Esophagus (tissue), 2 donors: Measurements from ENCODE around the gene SMIM15. TPM values are rescaled to one million over a fixed set of nuclear protein-coding genes. Genes with fewer than 3 reads are reported as not detected.

Experiments used
- H3K27ac ChIP-seq, 2 donors: one replicate each; pipeline ENCODE4 v1.5.1; 2013; ENCODE audit warnings: low read depth in 2 of 2, mild to moderate bottlenecking in 2 of 2, inconsistent platforms in 1 of 2, low read length in 1 of 2, moderate library complexity in 1 of 2
- H3K27me3 ChIP-seq, 2 donors: one replicate each; pipeline ENCODE4 v1.6.1; 2013; ENCODE audit warnings: low read length in 2 of 2, control low read depth in 1 of 2, mild to moderate bottlenecking in 1 of 2; ENCODE audit not compliant: insufficient read depth in 2 of 2, control insufficient read depth in 1 of 2
- H3K36me3 ChIP-seq, 2 donors: one replicate each; pipeline ENCODE4 v1.6.1; 2013; ENCODE audit warnings: low read length in 1 of 2; ENCODE audit not compliant: control insufficient read depth in 2 of 2, insufficient read depth in 2 of 2
- H3K4me1 ChIP-seq, 2 donors: one replicate each; pipeline ENCODE4 v1.6.1; 2013; ENCODE audit warnings: low read length in 1 of 2; ENCODE audit not compliant: control insufficient read depth in 2 of 2, insufficient read depth in 2 of 2
- H3K4me3 ChIP-seq, 2 donors: one replicate each; pipeline ENCODE4 v1.5.1; 2013; ENCODE audit warnings: low read length in 2 of 2, mild to moderate bottlenecking in 2 of 2, low read depth in 1 of 2, moderate library complexity in 1 of 2
- H3K9me3 ChIP-seq, 2 donors: one replicate each; pipeline ENCODE4 v1.6.1; 2013; ENCODE audit warnings: mild to moderate bottlenecking in 2 of 2, low read depth in 1 of 2, low read length in 1 of 2, moderate library complexity in 1 of 2; ENCODE audit not compliant: control insufficient read depth in 2 of 2, insufficient read depth in 1 of 2
- WGBS, 2 donors: extraction: QIAGEN DNeasy Blood & Tissue Kit; methylation state at CpG; one replicate each; pipeline ENCODE4 v1.1.7; 2013; 5-methylcytosine and 5-hydroxymethylcytosine counted together
- polyA plus RNA-seq, 2 donors: library from polyadenylated mRNA; stranded (reverse); fragments of 200-250 nt; gene quantifications; one replicate each; pipeline ENCODE4 v1.2.3, GENCODE V29; 2013
- donor health status: healthy with polysubstance abuse.
- donor health status: Bipolar disorder and iron deficiency.

Gene SMIM15
- polyA plus RNA-seq, 2 donors: 36.1 to 37.2 TPM

GRCh38 chr5:61139931-61140330, 22.3 kb downstream of the SMIM15 start:
- 94 to 95% methylated on average over 4 of the region's 4 CpGs for WGBS, 2 donors
- no peak overlapping the region for H3K4me3 ChIP-seq
- no peaks in the 10 kb centered on the region for H3K4me1 ChIP-seq
- H3K27ac ChIP-seq: no peak overlapping the region
- peaks cover 0 to 2% of the 10 kb centered on the region in 2 donors for H3K36me3 ChIP-seq
- H3K9me3 ChIP-seq: no peaks in the 10 kb centered on the region
- H3K27me3 ChIP-seq: no peaks in the 10 kb centered on the region

DNA sequence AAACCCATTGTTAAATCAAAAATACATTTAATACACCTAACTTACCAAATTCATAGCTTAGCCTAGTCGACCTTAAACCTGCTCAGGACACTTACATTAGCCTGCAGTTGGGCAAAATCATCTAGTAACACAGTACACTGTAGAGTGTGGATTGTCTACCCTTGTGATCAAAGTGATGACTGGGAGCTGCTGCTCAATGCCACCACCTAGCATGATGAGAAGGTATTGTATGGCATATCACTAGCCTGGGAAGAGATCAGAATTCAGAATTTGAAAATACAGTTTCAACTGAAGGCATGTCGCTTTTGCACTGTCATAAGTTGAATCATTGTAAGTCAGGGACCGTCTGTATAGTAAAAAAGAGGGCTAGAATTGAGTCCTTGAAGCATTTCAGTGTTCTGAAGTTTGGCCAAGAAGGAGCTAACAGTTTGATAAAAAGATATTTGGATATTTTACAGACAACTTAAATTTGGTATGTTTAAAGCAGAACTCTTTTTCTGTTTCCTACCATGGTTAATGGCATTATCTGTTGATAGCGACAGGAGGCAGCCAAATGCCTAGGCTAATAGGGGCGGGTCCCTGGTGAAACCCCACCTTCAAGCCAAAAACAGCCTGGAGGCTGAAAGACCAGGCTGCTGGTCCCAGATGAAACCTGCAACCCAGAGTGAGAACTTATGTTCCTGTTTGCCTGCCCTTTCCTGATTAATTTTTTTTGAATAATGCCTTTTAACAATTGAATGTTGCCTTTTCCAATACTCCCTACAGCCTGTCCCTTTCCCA, 23.0 kb downstream of the SMIM15 start:
- Histone ChIP-seq H3K27me3 (no peaks in the 10 kb centered on the region), H3K9me3 (no peaks in the 10 kb centered on the region), H3K27ac (no peak overlapping the region), H3K36me3 (peaks cover 0 to 2% of the 10 kb centered on the region in 2 donors), H3K4me3 (no peak overlapping the region), H3K4me1 (no peaks in the 10 kb centered on the region)
- WGBS, 2 donors: 83 to 91% methylated on average over 5 of the region's 5 CpGs

GRCh38 chr5:61137835-61138234, 24.4 kb downstream of the SMIM15 start:
- H3K4me1 ChIP-seq: no peaks in the 10 kb centered on the region
- no peaks in the 10 kb centered on the region for H3K9me3 ChIP-seq
- peaks cover 0 to 2% of the 10 kb centered on the region in 2 donors for H3K36me3 ChIP-seq
- WGBS, 2 donors: 93 to 95% methylated on average over 1 of the region's 1 CpG
- no peaks in the 10 kb centered on the region for H3K27me3 ChIP-seq
- no peak overlapping the region for H3K4me3 ChIP-seq
- no peak overlapping the region for H3K27ac ChIP-seq

GRCh38 chr5:61132559-61132958, 29.7 kb downstream of the SMIM15 start:
- H3K36me3 ChIP-seq: no peaks in the 10 kb centered on the region
- H3K27ac ChIP-seq: no peak overlapping the region
- no peaks in the 10 kb centered on the region for H3K4me1 ChIP-seq
- no peak overlapping the region for H3K4me3 ChIP-seq
- no peaks in the 10 kb centered on the region for H3K27me3 ChIP-seq
- no peaks in the 10 kb centered on the region for H3K9me3 ChIP-seq
- WGBS, 2 donors: 97% methylated on average over 1 of the region's 1 CpG

DNA sequence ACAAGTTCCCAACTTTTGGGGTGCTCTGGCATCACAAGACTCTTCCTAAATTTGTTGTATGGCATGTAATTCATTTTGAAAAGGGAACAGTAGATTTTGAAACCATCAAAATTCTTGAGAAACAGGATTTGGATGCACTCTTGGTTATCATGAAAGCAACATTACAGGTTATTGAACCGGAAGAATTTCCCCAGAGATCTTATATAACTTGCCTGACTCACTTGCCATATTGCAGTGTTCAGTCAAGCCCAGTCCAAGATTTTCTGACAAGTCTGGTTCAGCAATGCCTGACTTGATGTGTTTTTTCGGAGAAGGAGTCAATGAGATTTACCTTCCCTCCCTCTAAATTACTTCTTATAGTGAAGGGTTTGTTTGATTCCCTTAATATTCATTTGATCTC, 32.0 kb downstream of the SMIM15 start:
- Histone ChIP-seq H3K36me3 (no peaks in the 10 kb centered on the region), H3K4me1 (no peaks in the 10 kb centered on the region), H3K4me3 (no peak overlapping the region), H3K27ac (no peak overlapping the region), H3K9me3 (no peaks in the 10 kb centered on the region), H3K27me3 (no peaks in the 10 kb centered on the region)
- WGBS, 2 donors: 65 to 71% methylated on average over 2 of the region's 2 CpGs

GRCh38 chr5:61123145-61123544, 39.1 kb downstream of the SMIM15 start:
- H3K9me3 ChIP-seq: no peaks in the 10 kb centered on the region
- H3K27me3 ChIP-seq: no peaks in the 10 kb centered on the region
- 78 to 92% methylated on average over 4 of the region's 4 CpGs for WGBS, 2 donors
- no peak overlapping the region for H3K27ac ChIP-seq
- no peak overlapping the region for H3K4me3 ChIP-seq
- H3K36me3 ChIP-seq: no peaks in the 10 kb centered on the region
- H3K4me1 ChIP-seq: no peaks in the 10 kb centered on the region

DNA sequence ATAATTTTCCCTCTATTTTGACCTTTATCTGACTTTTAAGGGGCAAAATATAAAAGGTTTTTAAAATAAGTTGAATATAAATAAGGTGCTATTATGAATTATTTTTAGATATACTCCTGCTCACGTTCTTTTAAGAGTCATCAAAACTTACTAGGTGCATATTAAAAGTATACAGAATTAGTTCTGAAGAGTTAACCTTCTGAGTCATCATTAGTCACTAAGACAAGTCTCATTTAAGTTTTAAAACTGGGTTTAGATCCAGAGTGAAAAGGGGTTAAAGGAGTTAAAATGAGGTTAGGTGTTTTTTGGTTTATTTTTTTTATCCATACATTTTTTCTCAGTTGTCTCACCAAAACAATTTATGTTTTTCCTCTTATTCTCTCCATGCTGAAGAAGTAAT, 41.7 kb downstream of the SMIM15 start:
- 43 to 57% methylated on average over 1 of the region's 1 CpG for WGBS, 2 donors
- H3K27ac ChIP-seq: no peak overlapping the region
- H3K9me3 ChIP-seq: no peaks in the 10 kb centered on the region
- no peaks in the 10 kb centered on the region for H3K4me1 ChIP-seq
- no peak overlapping the region for H3K4me3 ChIP-seq
- H3K27me3 ChIP-seq: no peaks in the 10 kb centered on the region
- H3K36me3 ChIP-seq: no peaks in the 10 kb centered on the region

- Histone ChIP-seq H3K27ac (no peak overlapping the region), H3K4me3 (no peak overlapping the region), H3K27me3 (no peaks in the 10 kb centered on the region), H3K4me1 (no peaks in the 10 kb centered on the region), H3K9me3 (no peaks in the 10 kb centered on the region), H3K36me3 (no peaks in the 10 kb centered on the region)
- 88 to 91% methylated on average over 1 of the region's 1 CpG for WGBS, 2 donors
These were observed 43.2 kb downstream of the SMIM15 start for GRCh38 chr5:61119066-61119465.

GRCh38 chr5:61115968-61116367, 46.3 kb downstream of the SMIM15 start:
- Histone ChIP-seq H3K36me3 (no peaks in the 10 kb centered on the region), H3K4me3 (no peak overlapping the region), H3K9me3 (no peaks in the 10 kb centered on the region), H3K4me1 (no peaks in the 10 kb centered on the region), H3K27me3 (no peaks in the 10 kb centered on the region), H3K27ac (no peak overlapping the region)
- 85 to 95% methylated on average over 3 of the region's 3 CpGs for WGBS, 2 donors

DNA sequence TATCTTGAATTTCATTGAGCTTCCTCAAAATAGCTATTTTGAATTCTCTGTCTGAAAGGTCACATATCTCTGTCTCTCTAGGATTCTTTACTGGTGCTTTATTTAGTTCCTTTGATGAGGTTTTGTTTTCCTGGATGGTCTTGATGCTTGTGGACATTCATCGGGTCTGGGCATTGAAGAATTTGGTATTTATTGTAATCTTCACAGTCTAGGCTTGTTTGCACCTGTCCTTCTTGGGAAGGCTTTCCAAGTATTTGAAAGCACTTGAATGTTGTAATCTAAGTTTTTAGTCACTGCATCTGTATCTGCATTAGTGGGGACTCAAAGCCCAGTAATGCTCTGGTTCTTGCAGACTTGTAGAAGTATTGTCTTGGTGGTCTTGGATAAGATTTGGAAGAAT, 47.8 kb downstream of the SMIM15 start:
- H3K27me3 ChIP-seq: no peaks in the 10 kb centered on the region
- H3K36me3 ChIP-seq: no peaks in the 10 kb centered on the region
- WGBS, 2 donors: 44 to 56% methylated on average over 1 of the region's 1 CpG
- no peaks in the 10 kb centered on the region for H3K9me3 ChIP-seq
- H3K4me3 ChIP-seq: no peak overlapping the region
- H3K27ac ChIP-seq: no peak overlapping the region
- H3K4me1 ChIP-seq: no peaks in the 10 kb centered on the region
